Right lobe of liver (tissue), 4 donors: ENCODE data around the gene AIF1L.

Experiments
- CTCF ChIP-seq, 4 donors: fragments of 200-600 bp in 3 of 4; fragments of 450-650 bp in 1 of 4; IDR thresholded peaks; one replicate each; pipeline versions ENCODE4 v1.5.1 to v1.8.0; 2016 to 2022; ENCODE audit warnings: antibody characterized with exemption in 4 of 4, mild to moderate bottlenecking in 2 of 4
- POLR2A ChIP-seq: fragments of 450-650 bp; IDR thresholded peaks from one replicate; pipeline ENCODE4 v1.6.1; 2017; ENCODE audit warnings: antibody characterized with exemption, mild to moderate bottlenecking
- donor health status: DM: no; HTN: no; CAD: no.
- donor health status: DM: no; HTN: no; CAD: no.
- donor health status: DM: no; HTN: yes; CAD: no.

GRCh38 chr9:131103535-131103934 lies 7.2 kb downstream of the AIF1L start:
- no peak for TF ChIP-seq CTCF (IDR thresholded peaks at IDR 0.05)
- TF ChIP-seq POLR2A, result no peak
